Karpas-422 (cell line): ENCODE data around the gene ITGB3. TPM values are rescaled to one million over a fixed set of nuclear protein-coding genes. Genes with fewer than 3 reads are reported as not detected.

Source experiments
- DNase-seq: peaks from one replicate; pipeline ENCODE4 v3.0.0-alpha.2; 2015
- H2AFZ ChIP-seq: fragments of 200-600 bp; sonication (generic); 2 replicates; pipeline ENCODE4 v1.6.1; 2014; ENCODE audit warnings: antibody characterized with exemption, low read length, mixed read lengths
- H3K27ac ChIP-seq: fragments of 200-600 bp; sonication (generic); 2 replicates; pipeline ENCODE4 v1.5.1; 2014; ENCODE audit warnings: mild to moderate bottlenecking, low read length, moderate library complexity
- H3K27me3 ChIP-seq: fragments of 200-600 bp; sonication (generic); 2 replicates; pipeline ENCODE4 v1.6.1; 2014; ENCODE audit warnings: low read length, mixed read lengths
- H3K36me3 ChIP-seq: fragments of 200-600 bp; sonication (generic); 2 replicates; pipeline ENCODE4 v1.6.1; 2014; ENCODE audit warnings: low read length, mixed read lengths; ENCODE audit not compliant: insufficient read depth
- H3K4me1 ChIP-seq: fragments of 200-600 bp; sonication (generic); 2 replicates; pipeline ENCODE4 v1.6.1; 2014; ENCODE audit warnings: mild to moderate bottlenecking, low read length, mixed read lengths
- H3K4me2 ChIP-seq: fragments of 200-600 bp; sonication (generic); 2 replicates; pipeline ENCODE4 v1.6.1; 2014; ENCODE audit warnings: low read length, low read depth, mild to moderate bottlenecking; ENCODE audit not compliant: poor library complexity, severe bottlenecking
- H3K4me3 ChIP-seq: fragments of 200-600 bp; sonication (generic); 2 replicates; pipeline ENCODE4 v1.5.1; 2014; ENCODE audit warnings: mild to moderate bottlenecking, antibody characterized with exemption, low read length, mixed read lengths
- H3K79me2 ChIP-seq: fragments of 200-600 bp; sonication (generic); 2 replicates; pipeline ENCODE4 v1.6.1; 2014; ENCODE audit warnings: mild to moderate bottlenecking, low read length, mixed read lengths
- H3K9ac ChIP-seq: fragments of 200-600 bp; sonication (generic); 2 replicates; pipeline ENCODE4 v1.6.0; 2014; ENCODE audit warnings: low read length
- H3K9me2 ChIP-seq: fragments of 200-600 bp; sonication (generic), shearing (Covaris generic); replicated peaks from 2 replicates; pipeline ENCODE4 v1.6.0; 2014; ENCODE audit warnings: mild to moderate bottlenecking, low read length, moderate library complexity; ENCODE audit not compliant: insufficient read depth
- H3K9me3 ChIP-seq: fragments of 300-700, 200-600 bp; sonication (generic); 2 replicates; pipeline ENCODE4 v1.6.1; 2014; ENCODE audit warnings: low read length, mixed read lengths
- H4K20me1 ChIP-seq: fragments of 200-600 bp; sonication (generic); 2 replicates; pipeline ENCODE4 v1.6.1; 2014; ENCODE audit warnings: mild to moderate bottlenecking, antibody characterized with exemption, low read length, low read depth; ENCODE audit not compliant: insufficient read depth
- total RNA-seq: library from RNA; depleted of rRNA; stranded (reverse); fragments of >200 nt; shearing (Covaris generic); gene quantifications from 2 replicates; pipeline ENCODE4 v1.2.3, GENCODE V29; 2014; ENCODE audit warnings: low replicate concordance

Gene ITGB3
- total RNA-seq, 1 experiment from 2014 or later = 16.4 TPM

GRCh38 chr17:47295037-47295873 is 41.6 kb downstream of the ITGB3 start:
- Histone ChIP-seq H3K4me1 (peaks cover 7% of the 10 kb centered on the region), H3K4me3 (no peak overlapping the region)

GRCh38 chr17:47295874-47296255 is 42.2 kb downstream of the ITGB3 start:
- Histone ChIP-seq H3K27ac (no peak overlapping the region), H3K4me3 (no peak overlapping the region), H3K27me3 (no peaks in the 10 kb centered on the region), H3K9me3 (no peaks in the 10 kb centered on the region), H2AFZ (no peak overlapping the region), H3K9me2 (no peaks in the 10 kb centered on the region), H3K9ac (no peak overlapping the region), H3K4me2 (no peak overlapping the region), H3K79me2 (no peaks in the 10 kb centered on the region), H3K4me1 (peaks cover 13% of the 10 kb centered on the region), H3K36me3 (no peaks in the 10 kb centered on the region), H4K20me1 (no peaks in the 10 kb centered on the region)
- DNase-seq = no peak

More at GRCh38 chr17:47295037-47295873, 41.6 kb downstream of the ITGB3 start:
- Histone ChIP-seq H3K79me2 (no peaks in the 10 kb centered on the region), H3K36me3 (no peaks in the 10 kb centered on the region), H3K4me2 (no peak overlapping the region), H3K9ac (no peak overlapping the region), H4K20me1 (no peaks in the 10 kb centered on the region), H3K27ac (no peak overlapping the region), H3K9me2 (no peaks in the 10 kb centered on the region), H2AFZ (no peak overlapping the region), H3K9me3 (no peaks in the 10 kb centered on the region), H3K27me3 (no peaks in the 10 kb centered on the region)
- no peak for DNase-seq

GRCh38 chr17:47297661-47298400 is 44.2 kb downstream of the ITGB3 start:
- Histone ChIP-seq H3K4me1 (peaks cover 32% of the 10 kb centered on the region), H3K4me2 (no peak overlapping the region), H3K9ac (no peak overlapping the region), H2AFZ (no peak overlapping the region), H3K4me3 (no peak overlapping the region), H3K9me3 (no peaks in the 10 kb centered on the region), H3K36me3 (no peaks in the 10 kb centered on the region), H3K79me2 (no peaks in the 10 kb centered on the region), H4K20me1 (no peaks in the 10 kb centered on the region), H3K27me3 (no peaks in the 10 kb centered on the region), H3K27ac (no peak overlapping the region), H3K9me2 (no peaks in the 10 kb centered on the region)
- no peak for DNase-seq

- no peaks in the 10 kb centered on the region for H3K36me3 ChIP-seq
- H3K9me2 ChIP-seq = no peaks in the 10 kb centered on the region
- H3K4me1 ChIP-seq = peaks cover 32% of the 10 kb centered on the region
- no peaks in the 10 kb centered on the region for H3K9me3 ChIP-seq
- no peak overlapping the region for H3K9ac ChIP-seq
- H3K4me3 ChIP-seq = no peak overlapping the region
- no peak overlapping the region for H3K27ac ChIP-seq
- H3K4me2 ChIP-seq = no peak overlapping the region
- no peak overlapping the region for H2AFZ ChIP-seq
- H3K27me3 ChIP-seq = no peaks in the 10 kb centered on the region
- H3K79me2 ChIP-seq = no peaks in the 10 kb centered on the region
- DNase-seq = no peak
- no peaks in the 10 kb centered on the region for H4K20me1 ChIP-seq
Observed at GRCh38 chr17:47298712-47299111, 45.1 kb downstream of the ITGB3 start.

- H3K27ac ChIP-seq = no peak overlapping the region
- no peaks in the 10 kb centered on the region for H3K36me3 ChIP-seq
- H2AFZ ChIP-seq = no peak overlapping the region
- H3K4me2 ChIP-seq = no peak overlapping the region
- H3K9ac ChIP-seq = no peak overlapping the region
- H3K9me2 ChIP-seq = no peaks in the 10 kb centered on the region
- no peaks in the 10 kb centered on the region for H3K79me2 ChIP-seq
- no peak overlapping the region for H3K4me3 ChIP-seq
- H3K9me3 ChIP-seq = no peaks in the 10 kb centered on the region
- no peaks in the 10 kb centered on the region for H3K27me3 ChIP-seq
- H4K20me1 ChIP-seq = no peaks in the 10 kb centered on the region
- H3K4me1 ChIP-seq = peaks cover 26% of the 10 kb centered on the region
- DNase-seq = no peak
Observed at GRCh38 chr17:47299239-47299910, 45.7 kb downstream of the ITGB3 start.

- peak overlapping the region; percentile 6; the same call in 1 of the 2 replicates for H2AFZ ChIP-seq
- H3K9me3 ChIP-seq = no peaks in the 10 kb centered on the region
- no peak for DNase-seq
Observed at GRCh38 chr17:47300718-47301117, 47.1 kb downstream of the ITGB3 start.

GRCh38 chr17:47301161-47301560 is 47.5 kb downstream of the ITGB3 start:
- Histone ChIP-seq H3K79me2 (no peaks in the 10 kb centered on the region), H3K4me1 (peaks cover 25% of the 10 kb centered on the region), H3K36me3 (no peaks in the 10 kb centered on the region), H4K20me1 (no peaks in the 10 kb centered on the region), H3K27me3 (no peaks in the 10 kb centered on the region), H3K27ac (peak overlapping the region; percentile 83), H3K4me3 (no peak overlapping the region), H3K9me3 (no peaks in the 10 kb centered on the region), H3K4me2 (peak overlapping the region; percentile 70), H3K9ac (peak overlapping the region; percentile 22), H2AFZ (peak overlapping the region; percentile 6; the same call in 1 of the 2 replicates), H3K9me2 (no peaks in the 10 kb centered on the region)
- DNase-seq = peak; percentile 74

More at GRCh38 chr17:47300718-47301117, 47.1 kb downstream of the ITGB3 start:
- Histone ChIP-seq H3K4me1 (peaks cover 25% of the 10 kb centered on the region), H3K36me3 (no peaks in the 10 kb centered on the region), H3K4me3 (no peak overlapping the region), H3K4me2 (no peak overlapping the region), H3K27me3 (no peaks in the 10 kb centered on the region), H3K9me2 (no peaks in the 10 kb centered on the region), H3K79me2 (no peaks in the 10 kb centered on the region), H4K20me1 (no peaks in the 10 kb centered on the region), H3K27ac (peak overlapping the region; percentile 83), H3K9ac (0 out of 2 replicates have a peak overlapping the region, but pooled peaks have one; percentile 22)

- Histone ChIP-seq H3K9ac (peak overlapping the region; percentile 22), H3K36me3 (no peaks in the 10 kb centered on the region), H3K9me2 (no peaks in the 10 kb centered on the region), H3K27me3 (no peaks in the 10 kb centered on the region), H2AFZ (peak overlapping the region; percentile 74), H3K4me3 (peak overlapping the region; percentile 10; the same call in 1 of the 2 replicates), H3K4me1 (peaks cover 25% of the 10 kb centered on the region), H4K20me1 (no peaks in the 10 kb centered on the region), H3K79me2 (no peaks in the 10 kb centered on the region), H3K27ac (peak overlapping the region; percentile 83), H3K4me2 (peak overlapping the region; percentile 70), H3K9me3 (no peaks in the 10 kb centered on the region)
- DNase-seq = peak; percentile 76
Observed at GRCh38 chr17:47301831-47302230, 48.2 kb downstream of the ITGB3 start.
